Peyer's patch (tissue), 4 donors: ENCODE data around the gene UBASH3B.

Source experiments
- CTCF ChIP-seq, 6 experiments: fragments of 450-650 bp in 4 of 6; fragments of 200-600 bp in 2 of 6; sonication (generic) in 1 of 6; IDR thresholded peaks; one replicate each; pipeline ENCODE4 v1.5.1; 2017 to 2019; ENCODE audit warnings: antibody characterized with exemption in 6 of 6, mild to moderate bottlenecking in 3 of 6, moderate library complexity in 1 of 6
- POLR2A ChIP-seq, 2 donors: fragments of 450-650 bp; IDR thresholded peaks; one replicate each; pipeline ENCODE4 v1.5.1; 2017; ENCODE audit warnings: antibody characterized with exemption in 2 of 2, mild to moderate bottlenecking in 2 of 2, moderate library complexity in 2 of 2

GRCh38 chr11:122672892-122673291 is 17.4 kb downstream of the UBASH3B start:
- TF ChIP-seq CTCF (IDR thresholded peaks at IDR 0.05) = no peak
- no peak for TF ChIP-seq POLR2A (IDR thresholded peaks at IDR 0.05)
